Mesendoderm (in vitro differentiated cells): ENCODE data around the gene TNNC1.

ENCODE experiments used
- DNase-seq: peaks from one replicate; pipeline ENCODE4 v3.0.0; 2013
- H2AK5ac ChIP-seq: 2 replicates; pipeline ENCODE4 v1.6.1; 2013; ENCODE audit warnings: low read length, inconsistent platforms
- H2BK120ac ChIP-seq: 2 replicates; pipeline ENCODE4 v1.6.1; 2013; ENCODE audit warnings: low read depth, mild to moderate bottlenecking, low read length, moderate library complexity, mixed read lengths
- H2BK15ac ChIP-seq: replicated peaks from 2 replicates; pipeline ENCODE4 v1.6.1; 2013; ENCODE audit warnings: low read depth, mild to moderate bottlenecking, moderate library complexity
- H2BK5ac ChIP-seq: 2 replicates; pipeline ENCODE4 v1.6.1; 2013; ENCODE audit warnings: low read length, inconsistent platforms
- H3K18ac ChIP-seq: 2 replicates; pipeline ENCODE4 v1.6.1; 2013; ENCODE audit warnings: mild to moderate bottlenecking, low read length, mixed read lengths
- H3K23ac ChIP-seq: one replicate; pipeline ENCODE4 v1.6.1; 2013; ENCODE audit warnings: low read length
- H3K27ac ChIP-seq: 2 replicates; pipeline ENCODE4 v1.5.1; 2013; ENCODE audit warnings: low read depth, mild to moderate bottlenecking, inconsistent platforms, low read length, moderate library complexity
- H3K27me3 ChIP-seq: 2 replicates; pipeline ENCODE4 v1.6.1; 2013; ENCODE audit warnings: low read length, control low read depth, mild to moderate bottlenecking, inconsistent platforms; ENCODE audit not compliant: insufficient read depth, poor library complexity
- H3K36me3 ChIP-seq: 2 replicates; pipeline ENCODE4 v1.6.1; 2013; ENCODE audit warnings: low read length, inconsistent platforms; ENCODE audit not compliant: control insufficient read depth, insufficient read depth
- H3K4ac ChIP-seq: one replicate; pipeline ENCODE4 v1.6.1; 2013; ENCODE audit warnings: low read depth, mild to moderate bottlenecking, low read length, moderate library complexity
- H3K4me1 ChIP-seq: 2 replicates; pipeline ENCODE4 v1.6.1; 2013; ENCODE audit warnings: low read depth, low read length, inconsistent platforms; ENCODE audit not compliant: control insufficient read depth
- H3K4me2 ChIP-seq: 2 replicates; pipeline ENCODE4 v1.6.1; 2013; ENCODE audit warnings: low read length
- H3K4me3 ChIP-seq: 2 replicates; pipeline ENCODE4 v1.5.1; 2013; ENCODE audit warnings: mild to moderate bottlenecking, low read length
- H3K56ac ChIP-seq: one replicate; pipeline ENCODE4 v1.6.1; 2013; ENCODE audit warnings: low read length
- H3K79me1 ChIP-seq: 2 replicates; pipeline ENCODE4 v1.6.1; 2013; ENCODE audit warnings: low read length, inconsistent platforms
- H3K79me2 ChIP-seq: 2 replicates; pipeline ENCODE4 v1.6.1; 2013; ENCODE audit warnings: mild to moderate bottlenecking, low read length; ENCODE audit not compliant: control insufficient read depth, insufficient read depth
- H3K9ac ChIP-seq: 2 replicates; pipeline ENCODE4 v1.6.1; 2013; ENCODE audit warnings: low read length, inconsistent platforms
- H4K5ac ChIP-seq: one replicate; pipeline ENCODE4 v1.6.1; 2013; ENCODE audit warnings: low read length
- H4K8ac ChIP-seq: one replicate; pipeline ENCODE4 v1.6.1; 2013; ENCODE audit warnings: low read depth, mild to moderate bottlenecking, control low read depth, low read length, moderate library complexity
- WGBS: extraction: QIAGEN DNeasy Blood & Tissue Kit; methylation state at CpG from one replicate; pipeline ENCODE4 v1.1.7; 2013; ENCODE audit warnings: low lambda C conversion rate, missing lambda C conversion rate; ENCODE audit not compliant: insufficient coverage; ENCODE audit errors: extremely low coverage; 5-methylcytosine and 5-hydroxymethylcytosine counted together

TNNC1 gene

DNA sequence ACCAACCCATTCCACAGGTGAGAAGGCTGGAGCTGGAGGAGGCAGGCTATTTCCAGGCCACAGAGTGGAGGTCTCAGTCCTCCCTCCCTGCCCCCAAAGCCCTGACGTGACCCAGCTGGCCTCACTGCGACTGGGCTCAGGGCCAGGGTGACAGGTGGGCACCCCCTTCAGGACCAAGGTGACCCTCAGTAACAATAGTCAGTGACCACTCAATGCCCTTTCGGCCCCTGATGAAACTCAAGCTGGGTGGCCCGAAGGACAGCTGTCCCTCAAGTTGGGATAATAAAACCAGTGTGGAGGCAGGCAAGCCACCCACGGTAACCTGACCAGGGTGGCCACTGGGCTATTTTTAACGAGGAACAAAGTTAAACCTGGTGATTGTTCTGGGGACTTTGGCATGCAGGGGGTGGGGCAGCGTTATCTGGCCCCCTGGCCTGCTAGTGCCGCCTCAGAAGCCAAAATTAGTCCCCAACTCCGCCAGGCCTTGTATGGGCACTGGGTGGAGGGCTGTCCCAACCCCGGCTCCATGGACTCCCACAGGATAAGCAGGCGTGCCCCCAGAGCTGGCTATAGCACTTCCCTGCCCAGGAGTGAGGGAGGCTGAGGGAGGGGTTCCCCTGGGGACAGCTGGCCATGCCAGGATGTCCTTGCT, 1.1 kb downstream of the TNNC1 start:
- no CpG with 5 or more reads among the region's 11 CpGs for WGBS
- Histone ChIP-seq H3K4ac (no peak overlapping the region), H3K36me3 (peaks cover 1% of the 10 kb centered on the region), H2AK5ac (peak overlapping the region; percentile 22), H3K79me2 (peaks cover 17% of the 10 kb centered on the region), H2BK15ac (no peak overlapping the region), H3K27me3 (no peaks in the 10 kb centered on the region), H3K56ac (peak overlapping the region; percentile 62), H4K8ac (no peak overlapping the region), H4K5ac (no peak overlapping the region), H2BK120ac (no peak overlapping the region), H2BK5ac (no peak overlapping the region), H3K79me1 (peaks cover 16% of the 10 kb centered on the region), H3K18ac (no peak overlapping the region), H3K4me1 (peaks cover 11% of the 10 kb centered on the region), H3K23ac (no peak overlapping the region), H3K4me2 (no peak overlapping the region), H3K4me3 (no peak overlapping the region), H3K27ac (no peak overlapping the region), H3K9ac (peak overlapping the region; percentile 33)
- DNase-seq, result peak; percentile 27

DNA sequence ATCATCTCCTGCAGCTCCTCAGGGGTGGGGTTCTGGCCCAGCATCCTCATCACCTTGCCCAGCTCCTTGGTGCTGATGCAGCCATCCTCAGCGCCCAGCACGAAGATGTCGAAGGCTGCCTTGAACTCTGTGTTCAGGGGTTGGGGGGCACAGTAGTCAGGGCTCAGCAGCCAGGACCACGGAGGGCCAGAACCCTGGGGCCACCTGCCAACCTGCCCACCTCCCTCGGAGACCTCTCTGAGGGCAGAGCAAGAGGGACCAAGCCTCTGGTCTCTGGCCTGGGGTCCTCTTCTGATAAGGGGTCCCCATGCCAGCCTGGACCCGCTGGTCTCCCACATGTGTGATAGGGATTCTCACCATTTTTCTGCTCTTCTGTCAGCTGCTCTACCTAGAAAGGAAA, 1.7 kb downstream of the TNNC1 start:
- Histone ChIP-seq H3K4me3 (no peak overlapping the region), H4K5ac (no peak overlapping the region), H4K8ac (no peak overlapping the region), H2AK5ac (no peak overlapping the region), H3K79me1 (peaks cover 11% of the 10 kb centered on the region), H3K27me3 (no peaks in the 10 kb centered on the region), H3K79me2 (peaks cover 13% of the 10 kb centered on the region), H3K27ac (no peak overlapping the region), H2BK15ac (no peak overlapping the region), H3K4me2 (no peak overlapping the region), H2BK5ac (no peak overlapping the region), H3K4me1 (peaks cover 11% of the 10 kb centered on the region), H2BK120ac (no peak overlapping the region), H3K9ac (no peak overlapping the region), H3K4ac (no peak overlapping the region), H3K18ac (no peak overlapping the region), H3K36me3 (no peaks in the 10 kb centered on the region), H3K56ac (no peak overlapping the region), H3K23ac (no peak overlapping the region)
- no peak for DNase-seq
- WGBS, result no CpG with 5 or more reads among the region's 6 CpGs

DNA sequence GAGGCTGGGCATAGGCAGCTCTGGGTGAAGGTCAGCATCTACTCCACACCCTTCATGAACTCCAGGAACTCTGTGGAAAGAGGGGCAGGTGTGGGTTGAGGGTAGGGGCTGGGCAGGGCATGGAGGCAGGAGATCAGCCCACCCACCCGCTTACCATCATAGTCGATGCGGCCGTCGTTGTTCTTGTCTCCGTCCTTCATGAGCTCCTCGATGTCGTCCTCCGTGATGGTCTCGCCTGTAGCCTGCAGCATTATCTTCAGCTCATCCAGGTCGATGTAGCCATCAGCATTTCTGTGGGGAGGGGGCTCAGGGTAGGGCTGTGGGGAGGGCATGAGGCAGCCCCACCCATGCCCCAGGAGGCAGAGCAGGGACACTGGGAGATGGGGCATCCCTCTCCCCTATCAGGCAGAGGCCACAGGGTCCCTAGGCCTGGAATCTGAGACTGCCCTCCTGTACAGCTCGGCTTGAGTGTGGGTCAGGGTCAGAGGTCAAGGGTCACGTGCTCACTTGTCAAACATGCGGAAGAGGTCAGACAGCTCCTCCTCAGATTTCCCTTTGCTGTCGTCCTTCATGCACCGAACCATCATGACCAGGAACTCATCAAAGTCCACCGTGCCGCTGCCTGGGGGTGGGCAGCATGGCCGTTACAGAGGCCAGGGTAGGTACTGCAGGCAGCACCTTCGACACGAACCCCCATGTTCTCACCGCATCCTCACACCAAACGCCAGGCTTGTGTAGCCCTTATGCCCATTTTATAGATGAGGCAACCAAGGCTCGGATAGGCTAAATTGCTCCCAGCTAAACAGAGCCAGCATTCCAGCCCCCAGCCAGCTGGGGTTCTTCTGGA, 2.4 kb downstream of the TNNC1 start:
- Histone ChIP-seq H3K4me3 (no peak overlapping the region), H3K79me1 (peaks cover 4% of the 10 kb centered on the region), H2BK15ac (no peak overlapping the region), H2BK5ac (no peak overlapping the region), H3K4me2 (no peak overlapping the region), H3K4me1 (peaks cover 7% of the 10 kb centered on the region), H4K8ac (no peak overlapping the region), H2BK120ac (no peak overlapping the region), H3K79me2 (peaks cover 6% of the 10 kb centered on the region), H3K18ac (no peak overlapping the region), H3K36me3 (no peaks in the 10 kb centered on the region), H3K4ac (no peak overlapping the region), H3K23ac (no peak overlapping the region), H4K5ac (no peak overlapping the region), H3K27me3 (no peaks in the 10 kb centered on the region), H2AK5ac (no peak overlapping the region), H3K56ac (no peak overlapping the region), H3K9ac (no peak overlapping the region), H3K27ac (no peak overlapping the region)
- WGBS, result no CpG with 5 or more reads among the region's 24 CpGs
- no peak for DNase-seq

DNA sequence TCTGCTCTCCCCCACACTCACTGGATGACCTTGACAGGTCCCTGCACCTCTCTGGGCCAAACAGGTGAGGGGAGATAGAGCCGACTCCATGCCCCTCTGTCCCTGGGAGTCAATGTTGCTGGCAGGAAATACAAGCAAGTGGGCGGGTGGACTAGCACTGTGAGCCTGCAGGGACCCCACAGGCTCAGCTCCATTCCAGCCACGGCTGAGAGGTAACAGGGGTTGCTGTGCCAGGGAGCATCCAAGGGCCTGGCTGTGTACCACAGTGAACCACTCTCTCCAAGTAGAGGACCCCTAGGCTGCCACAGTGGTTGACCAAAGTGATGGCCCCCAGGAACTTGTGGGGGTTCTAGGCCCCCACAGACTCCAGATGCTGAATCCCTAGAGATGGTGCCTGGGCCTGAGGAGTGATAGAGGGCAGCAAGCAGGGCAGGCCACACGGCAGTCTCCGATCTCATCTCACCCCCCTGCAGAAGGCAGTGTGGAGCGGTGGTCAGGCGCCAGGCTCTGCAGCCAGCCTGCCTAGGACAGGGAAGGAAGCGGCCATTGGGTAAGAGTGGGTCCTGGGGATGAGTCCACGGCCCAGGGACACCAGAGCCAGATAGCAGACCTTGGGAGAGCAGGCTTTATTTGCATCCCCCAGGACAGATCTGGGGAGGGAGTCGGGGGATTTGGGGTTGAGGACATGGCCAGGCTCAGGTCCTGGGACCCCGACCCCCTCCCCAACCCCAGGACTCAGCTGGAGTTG, 3.2 kb downstream of the TNNC1 start:
- H3K9ac ChIP-seq, result no peak overlapping the region
- H3K18ac ChIP-seq, result no peak overlapping the region
- H2AK5ac ChIP-seq, result no peak overlapping the region
- no peaks in the 10 kb centered on the region for H3K27me3 ChIP-seq
- no peaks in the 10 kb centered on the region for H3K79me1 ChIP-seq
- no peak overlapping the region for H3K4me3 ChIP-seq
- no peak overlapping the region for H2BK120ac ChIP-seq
- no peak overlapping the region for H3K27ac ChIP-seq
- H3K23ac ChIP-seq, result no peak overlapping the region
- no peak overlapping the region for H2BK5ac ChIP-seq
- H3K79me2 ChIP-seq, result no peaks in the 10 kb centered on the region
- WGBS, result no CpG with 5 or more reads among the region's 11 CpGs
- no peaks in the 10 kb centered on the region for H3K36me3 ChIP-seq
- H3K4me2 ChIP-seq, result no peak overlapping the region
- no peak for DNase-seq
- no peak overlapping the region for H4K8ac ChIP-seq
- no peak overlapping the region for H3K56ac ChIP-seq
- H4K5ac ChIP-seq, result no peak overlapping the region
- H3K4ac ChIP-seq, result no peak overlapping the region
- H3K4me1 ChIP-seq, result peaks cover 7% of the 10 kb centered on the region
- no peak overlapping the region for H2BK15ac ChIP-seq

DNA sequence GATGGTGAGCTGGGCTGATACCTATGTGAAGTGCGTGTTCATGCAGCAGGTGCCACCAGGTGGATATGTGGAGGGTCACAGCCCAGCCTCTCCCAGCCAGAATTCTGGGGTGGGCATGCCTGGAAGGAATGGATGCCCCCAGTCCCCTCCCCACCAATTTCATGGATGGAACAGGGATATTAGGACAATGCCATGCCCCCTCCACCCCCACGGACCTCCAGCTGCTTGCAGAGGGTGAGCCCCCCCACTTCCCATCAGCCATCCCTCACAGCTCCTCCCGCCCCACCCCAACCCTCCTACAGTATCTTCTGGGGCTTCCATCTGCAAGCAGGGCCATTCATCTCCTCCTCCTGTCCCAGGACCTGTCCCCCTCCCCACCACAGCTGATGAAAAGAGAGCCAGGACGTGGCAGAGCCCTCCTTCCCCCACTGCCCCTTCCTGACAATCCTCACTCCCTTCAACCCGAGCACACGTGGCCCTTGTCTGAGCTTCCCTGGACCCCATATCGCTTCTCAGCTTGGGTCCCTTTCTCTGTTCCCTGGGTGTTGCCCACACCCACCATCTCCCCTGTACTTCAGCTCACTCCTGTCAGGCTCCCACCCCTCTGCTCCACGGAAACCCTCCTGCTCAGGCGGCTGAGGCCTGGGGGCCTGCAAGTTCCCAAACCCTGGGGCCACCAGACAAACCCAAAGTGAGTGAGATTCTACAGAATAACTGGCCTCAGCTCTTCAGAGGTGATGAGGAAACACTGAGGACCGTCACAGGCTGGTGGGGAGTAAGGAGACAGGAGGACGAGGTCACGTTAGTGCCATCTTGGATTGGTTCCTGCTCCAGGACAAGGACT, 6.1 kb downstream of the TNNC1 start:
- Histone ChIP-seq H3K9ac (no peak overlapping the region), H3K56ac (no peak overlapping the region), H2AK5ac (no peak overlapping the region), H3K4me2 (no peak overlapping the region), H2BK5ac (no peak overlapping the region), H3K18ac (no peak overlapping the region), H3K4me3 (no peak overlapping the region), H2BK120ac (no peak overlapping the region), H3K23ac (no peak overlapping the region), H3K79me2 (no peaks in the 10 kb centered on the region), H3K27ac (no peak overlapping the region), H2BK15ac (no peak overlapping the region), H3K36me3 (no peaks in the 10 kb centered on the region), H3K27me3 (no peaks in the 10 kb centered on the region), H3K79me1 (no peaks in the 10 kb centered on the region), H4K5ac (no peak overlapping the region), H3K4ac (no peak overlapping the region), H3K4me1 (peaks cover 2% of the 10 kb centered on the region), H4K8ac (no peak overlapping the region)
- no CpG with 5 or more reads among the region's 12 CpGs for WGBS
- DNase-seq, result no peak
